Thyroid gland (tissue), 4 donors: ENCODE results near the gene CHCHD10.

Source experiments
- CTCF ChIP-seq, 6 experiments: fragments of 200-600 bp in 3 of 6; fragments of 450-650 bp in 3 of 6; sonication (generic) in 3 of 6; IDR thresholded peaks; one replicate each; pipeline ENCODE4 v1.5.1; 2016 to 2019; ENCODE audit warnings: antibody characterized with exemption in 6 of 6, mild to moderate bottlenecking in 2 of 6, inconsistent platforms in 1 of 6, moderate library complexity in 1 of 6
- POLR2A ChIP-seq, 2 donors: fragments of 450-650 bp; IDR thresholded peaks; one replicate each; pipeline ENCODE4 v1.6.1; 2017; ENCODE audit warnings: antibody characterized with exemption in 2 of 2, mild to moderate bottlenecking in 2 of 2, moderate library complexity in 1 of 2

DNA sequence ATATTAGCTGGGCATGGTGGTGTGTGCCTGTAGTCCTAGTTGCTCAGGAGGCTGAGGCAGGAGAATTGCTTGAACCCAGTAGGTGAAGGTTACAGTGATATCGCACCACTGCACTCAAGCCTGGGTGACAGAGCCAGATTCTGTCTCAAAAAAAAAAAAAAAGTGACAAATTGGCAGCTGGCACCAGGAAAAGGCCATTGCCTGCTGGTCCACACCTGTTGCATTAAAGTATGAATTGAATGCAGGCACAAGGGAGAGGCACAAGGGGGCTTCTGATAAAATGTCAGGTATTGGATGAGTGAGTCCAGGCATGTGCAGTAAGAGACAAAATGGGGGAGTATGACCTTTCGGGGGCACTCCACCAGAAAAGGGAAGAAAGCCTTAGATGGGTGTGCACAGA lies 45.0 kb downstream of the CHCHD10 start:
- TF ChIP-seq CTCF (IDR thresholded peaks at IDR 0.05) (no peak), POLR2A (IDR thresholded peaks at IDR 0.05) (no peak)
